ENCODE results near the gene NXPH1. TPM values are rescaled to one million over a fixed set of nuclear protein-coding genes. Genes with fewer than 3 reads are reported as not detected.

NXPH1 gene
- total and polyA plus RNA-seq, 7 experiments from 2014 or later = not detected

Other genes starting within 250 kb of the NXPH1 start
- gene ICA1, start 171.4 kb upstream of the NXPH1 start, total RNA-seq = 1 to 10 TPM in 3 of 5 experiments, under 1 TPM in 1, not detected in 1; 0.92 to 5.8 (median 3.4) TPM
- gene ICA1, start 171.4 kb upstream of the NXPH1 start, polyA plus RNA-seq = under 1 TPM; 0.46 to 0.75 TPM

Measured in naive thymus-derived CD4-positive, alpha-beta T cell (primary cell).